Neural progenitor cell (in vitro differentiated cells): ENCODE data around the gene BICDL1.

ENCODE experiments used
- CTCF ChIP-seq: fragments of 200-600 bp; sonication (generic); IDR thresholded peaks from 2 replicates; pipeline ENCODE4 v1.5.1; 2017; ENCODE audit warnings: antibody characterized with exemption, mild to moderate bottlenecking
- EZH2 ChIP-seq: fragments of 200-600 bp; sonication (generic); IDR thresholded peaks from 2 replicates; pipeline ENCODE4 v1.6.1; 2017; ENCODE audit warnings: antibody characterized with exemption, mild to moderate bottlenecking, moderate library complexity

GRCh38 chr12:119957135-119957534, 31.9 kb upstream of the BICDL1 start:
- TF ChIP-seq CTCF (no peak), EZH2 (no peak)
